NCI-H526 treated with DMSO at 0.1 percent for 48 hours (cell line): ENCODE results near the gene KLHL3.

Experiments
- DNase-seq: peaks from one replicate; lab custom pipeline; 2025; lab: John Stamatoyannopoulos, UW

The KLHL3 gene

GRCh38 chr5:137708796-137709559, 26.9 kb downstream of the KLHL3 start:
- DNase-seq: no peak

GRCh38 chr5:137708062-137708461, 27.8 kb downstream of the KLHL3 start:
- DNase-seq: no peak

- DNase-seq: no peak
Observed at GRCh38 chr5:137706841-137707240, 29.0 kb downstream of the KLHL3 start.

- DNase-seq: no peak
Observed at GRCh38 chr5:137705106-137705505, 30.8 kb downstream of the KLHL3 start.

GRCh38 chr5:137703565-137703964, 32.3 kb downstream of the KLHL3 start:
- DNase-seq: no peak

GRCh38 chr5:137700282-137700680, 35.6 kb downstream of the KLHL3 start:
- no peak for DNase-seq

GRCh38 chr5:137699336-137700281, 36.3 kb downstream of the KLHL3 start:
- no peak for DNase-seq

- no peak for DNase-seq
Observed at GRCh38 chr5:137696481-137696880, 39.4 kb downstream of the KLHL3 start.

GRCh38 chr5:137695651-137696428, 40.0 kb downstream of the KLHL3 start:
- no peak for DNase-seq

- no peak for DNase-seq
Observed at GRCh38 chr5:137693951-137694721, 41.8 kb downstream of the KLHL3 start.

- no peak for DNase-seq
Observed at GRCh38 chr5:137693307-137693950, 42.5 kb downstream of the KLHL3 start.

- DNase-seq: no peak
Observed at GRCh38 chr5:137689306-137689705, 46.6 kb downstream of the KLHL3 start.

GRCh38 chr5:137688210-137688840, 47.6 kb downstream of the KLHL3 start:
- no peak for DNase-seq

- no peak for DNase-seq
Observed at GRCh38 chr5:137684761-137685160, 51.1 kb downstream of the KLHL3 start.

- no peak for DNase-seq
Observed at GRCh38 chr5:137681191-137681590, 54.7 kb downstream of the KLHL3 start.

- DNase-seq: no peak
Observed at GRCh38 chr5:137679910-137680309, 56.0 kb downstream of the KLHL3 start.

GRCh38 chr5:137679195-137679594, 56.7 kb downstream of the KLHL3 start:
- DNase-seq: no peak

GRCh38 chr5:137672881-137673280, 63.0 kb downstream of the KLHL3 start:
- no peak for DNase-seq

GRCh38 chr5:137672001-137672400, 63.9 kb downstream of the KLHL3 start:
- no peak for DNase-seq

- DNase-seq: no peak
Observed at GRCh38 chr5:137669811-137670210, 66.1 kb downstream of the KLHL3 start.
